Activated naive CD4-positive, alpha-beta T cell (primary cell): Measurements from ENCODE around the gene CTDP1.
"Not testable (repeated sequence)": the region's sequence is repeated elsewhere in the genome, so short reads cannot be mapped to it uniquely, and the experiment has no call there.

ENCODE experiments used
- DNase-seq, 4 experiments: peaks; one replicate each; lab custom pipeline; 2025; lab: John Stamatoyannopoulos, UW

Gene CTDP1

GRCh38 chr18:79744625-79745024 is 65.0 kb downstream of the CTDP1 start:
- DNase-seq = no peak

DNA sequence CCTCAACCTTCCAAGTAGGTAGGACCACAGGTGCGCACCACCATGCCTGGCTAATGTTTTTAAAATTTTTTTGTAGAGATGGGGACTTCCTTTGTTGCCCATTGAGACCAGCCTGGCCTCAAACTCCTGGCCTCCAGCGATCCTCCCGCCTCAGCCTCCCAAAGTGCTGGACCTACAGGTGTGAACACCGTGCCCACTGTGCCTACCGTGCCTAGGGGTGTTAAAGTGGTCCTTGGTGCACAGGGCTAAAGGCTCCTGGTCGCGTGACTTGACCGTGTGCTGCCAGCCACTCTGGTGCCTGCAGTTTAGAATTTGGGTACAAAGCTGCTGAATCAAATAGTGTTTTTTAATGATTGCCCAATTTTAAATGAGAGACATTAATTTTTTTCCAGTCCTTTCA is 67.1 kb downstream of the CTDP1 start:
- DNase-seq = no peak

- DNase-seq = no peak
These were observed 67.7 kb downstream of the CTDP1 start for GRCh38 chr18:79747156-79747845.

DNA sequence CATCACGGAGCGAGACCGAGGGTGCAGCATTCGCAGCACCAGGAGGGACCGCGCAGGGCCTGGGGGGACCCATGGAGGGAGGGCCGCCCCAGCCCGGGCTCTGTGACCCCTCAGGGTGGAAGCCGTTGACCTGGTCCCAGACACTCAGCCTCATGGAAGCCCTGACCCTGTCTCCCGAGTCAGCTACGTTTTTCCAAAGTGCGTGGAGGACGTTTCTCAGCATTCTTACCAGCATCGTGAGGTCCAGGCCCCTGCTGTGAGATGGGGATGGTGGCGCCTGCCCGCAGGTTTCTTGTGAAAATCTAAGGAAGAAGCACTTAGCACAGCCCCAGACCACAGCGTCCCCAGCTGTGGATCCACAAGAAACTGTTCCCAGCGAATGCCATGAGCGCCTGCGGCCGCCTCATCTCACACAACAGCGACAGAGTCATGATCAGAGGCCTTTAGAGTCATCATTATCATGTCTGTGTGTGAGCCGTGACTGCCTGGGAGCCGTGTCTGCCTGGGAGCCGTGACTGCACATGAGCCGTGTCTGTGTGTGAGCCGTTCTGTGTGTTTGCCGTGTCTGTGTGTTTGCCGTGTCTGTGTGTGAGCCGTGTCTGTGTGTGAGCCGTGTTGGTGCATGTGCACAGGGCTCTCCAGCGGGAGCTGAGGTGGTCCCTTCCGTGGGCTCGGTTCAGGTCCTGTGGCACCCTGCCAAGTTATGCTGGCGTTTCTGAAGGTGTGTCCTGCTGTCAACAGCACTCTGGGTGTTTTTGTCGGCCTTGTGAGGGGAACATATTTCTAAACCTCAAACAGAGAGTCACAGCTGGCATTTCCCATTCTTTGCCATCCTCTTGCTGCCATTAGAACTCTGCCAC is 68.9 kb downstream of the CTDP1 start:
- DNase-seq = no peak

DNA sequence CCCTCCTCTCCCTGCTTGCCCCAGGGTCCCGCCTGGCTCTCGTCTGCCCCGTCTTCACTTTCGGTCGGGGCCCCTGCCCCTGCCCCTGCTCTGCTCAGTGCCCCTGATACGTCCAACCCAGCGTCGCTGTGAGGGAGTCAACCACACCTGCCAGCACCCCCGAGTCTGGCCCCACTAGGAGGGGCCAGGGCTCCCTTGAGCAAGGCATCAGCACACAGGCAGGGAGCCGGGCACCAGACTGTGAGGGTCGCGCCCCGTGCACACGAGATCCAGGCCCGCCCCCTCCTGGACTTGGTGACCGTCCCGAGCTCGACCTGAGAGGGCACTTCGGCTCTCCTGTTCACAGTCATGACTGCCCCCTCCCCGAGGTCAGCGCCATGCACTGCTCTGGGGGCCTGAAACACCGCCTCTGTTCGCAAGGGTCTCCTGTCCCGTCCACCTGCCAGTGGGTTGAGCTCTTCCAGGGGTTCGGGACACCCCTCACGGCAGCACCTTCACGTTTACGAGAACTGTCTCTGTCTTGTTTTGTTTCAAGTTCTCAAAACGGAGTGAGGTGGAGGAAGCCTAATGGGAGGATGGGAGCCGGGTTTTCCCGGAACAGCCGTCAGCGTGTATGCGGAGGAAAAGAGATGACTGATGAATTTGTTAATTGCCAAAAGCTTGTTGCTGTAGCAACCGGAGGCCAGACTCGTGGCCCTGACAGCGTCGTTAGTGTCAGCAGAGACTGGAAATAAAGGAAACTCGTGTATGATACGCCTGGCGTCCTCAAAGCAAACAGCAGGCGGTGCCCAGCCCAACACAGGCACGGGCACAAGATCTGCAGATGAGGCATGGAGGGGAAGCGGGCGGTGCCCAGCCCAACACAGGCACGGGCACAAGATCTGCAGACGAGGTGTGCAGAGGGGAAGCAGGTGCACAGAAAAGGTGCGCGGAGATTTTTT is 69.9 kb downstream of the CTDP1 start:
- no peak for DNase-seq

DNA sequence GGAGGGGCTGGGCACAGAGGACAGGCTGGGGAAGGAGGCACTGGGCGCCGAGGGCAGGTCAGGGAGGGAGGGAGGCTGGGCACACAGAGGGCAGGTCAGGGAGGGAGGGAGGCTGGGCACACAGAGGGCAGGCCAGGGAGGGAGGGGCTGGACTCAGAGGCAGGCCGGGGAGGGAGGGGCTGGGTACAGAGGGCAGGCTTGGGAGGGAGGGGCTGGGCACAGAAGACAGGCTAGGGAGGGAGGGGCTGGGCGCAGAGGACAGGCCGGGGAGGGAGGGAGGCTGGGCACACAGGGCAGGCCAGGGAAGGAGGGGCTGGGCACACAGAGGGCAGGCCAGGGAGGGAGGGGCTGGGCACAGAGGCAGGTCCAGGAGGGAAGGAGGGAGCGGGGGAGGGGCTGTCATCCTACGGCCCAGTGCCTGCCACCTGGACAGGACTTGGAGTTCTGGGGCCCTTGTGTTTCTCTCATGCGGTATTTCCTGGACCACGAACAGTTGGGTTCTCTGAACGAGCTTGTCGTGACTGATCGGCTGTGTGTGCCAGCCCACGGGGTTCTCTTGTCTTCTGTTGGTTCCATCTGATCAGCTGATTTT is 71.5 kb downstream of the CTDP1 start:
- DNase-seq = no peak

GRCh38 chr18:79751918-79752578 is 72.4 kb downstream of the CTDP1 start:
- DNase-seq = not testable (repeated sequence)

DNA sequence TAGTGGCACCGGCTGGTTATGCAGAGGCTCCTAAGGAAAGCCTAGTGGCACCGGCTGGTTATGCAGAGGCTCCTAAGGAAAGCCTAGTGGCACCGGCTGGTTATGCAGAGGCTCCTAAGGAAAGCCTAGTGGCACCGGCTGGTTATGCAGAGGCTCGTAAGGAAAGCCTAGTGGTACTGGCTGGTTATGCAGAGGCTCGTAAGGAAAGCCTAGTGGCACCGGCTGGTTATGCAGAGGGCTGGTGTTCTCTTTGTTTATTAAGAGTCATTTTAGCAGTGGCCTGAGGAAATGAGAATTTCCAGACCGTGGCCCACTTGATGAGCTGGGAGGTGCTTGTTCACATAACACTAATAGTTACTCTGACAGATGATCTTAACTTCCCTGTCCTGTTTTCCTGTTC is 73.3 kb downstream of the CTDP1 start:
- not testable (repeated sequence) for DNase-seq

DNA sequence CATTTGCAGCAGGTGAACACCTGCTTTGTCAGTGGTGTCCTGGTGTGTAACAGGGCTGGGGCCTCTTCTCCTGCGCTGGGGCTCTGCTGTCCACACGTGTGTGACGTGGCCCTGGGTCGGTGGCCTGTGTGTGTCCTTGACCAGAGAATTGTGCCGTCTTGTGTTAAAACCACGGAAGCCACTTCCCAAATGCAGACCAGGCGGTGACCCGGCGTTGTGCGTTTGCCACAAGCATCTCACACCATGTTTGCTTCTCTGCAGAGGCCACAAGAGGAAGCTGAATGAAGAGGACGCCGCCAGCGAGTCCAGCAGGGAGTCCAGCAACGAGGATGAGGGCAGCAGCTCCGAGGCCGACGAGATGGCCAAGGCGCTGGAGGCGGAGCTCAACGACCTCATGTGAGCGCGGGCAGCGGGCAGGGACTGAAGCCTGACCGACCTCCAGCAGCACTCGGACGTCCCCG is 73.8 kb downstream of the CTDP1 start:
- no peak for DNase-seq

GRCh38 chr18:79754022-79754761 is 74.6 kb downstream of the CTDP1 start:
- DNase-seq = no peak

GRCh38 chr18:79754831-79755351 is 75.3 kb downstream of the CTDP1 start:
- DNase-seq = no peak

DNA sequence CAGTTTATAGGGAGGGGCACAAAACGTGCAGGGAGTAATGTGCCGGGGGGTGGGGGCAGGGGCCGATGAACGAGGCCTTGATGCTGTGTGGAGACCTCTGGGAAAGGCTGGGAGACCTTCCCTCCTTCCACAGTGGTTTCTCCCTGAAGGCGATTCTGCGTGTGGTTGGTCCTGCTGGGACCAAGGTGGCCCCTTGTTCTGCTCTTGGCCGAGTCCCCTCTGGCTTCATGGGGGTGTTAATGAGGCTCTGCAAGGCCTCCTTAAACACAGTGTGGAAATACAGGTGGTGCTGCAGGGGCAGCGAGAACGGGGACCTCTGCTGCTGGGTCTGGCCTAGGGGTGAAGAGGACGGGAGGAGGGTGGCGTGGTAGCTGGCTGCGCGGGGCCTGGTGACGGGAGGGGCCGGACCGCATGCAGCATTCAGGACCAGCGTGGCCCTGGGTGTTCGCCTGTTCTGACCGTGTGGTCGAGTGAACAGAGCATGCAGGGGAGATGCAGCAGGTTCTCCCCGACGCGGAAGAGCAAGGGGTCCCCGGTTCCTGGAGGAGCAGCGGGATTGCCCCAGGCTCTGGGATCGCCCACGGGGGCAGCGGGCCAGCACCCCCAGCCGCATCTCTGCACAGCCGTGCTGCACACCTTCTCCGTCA is 76.0 kb downstream of the CTDP1 start:
- DNase-seq = no peak

GRCh38 chr18:79756143-79756500 is 76.5 kb downstream of the CTDP1 start:
- DNase-seq = no peak

DNA sequence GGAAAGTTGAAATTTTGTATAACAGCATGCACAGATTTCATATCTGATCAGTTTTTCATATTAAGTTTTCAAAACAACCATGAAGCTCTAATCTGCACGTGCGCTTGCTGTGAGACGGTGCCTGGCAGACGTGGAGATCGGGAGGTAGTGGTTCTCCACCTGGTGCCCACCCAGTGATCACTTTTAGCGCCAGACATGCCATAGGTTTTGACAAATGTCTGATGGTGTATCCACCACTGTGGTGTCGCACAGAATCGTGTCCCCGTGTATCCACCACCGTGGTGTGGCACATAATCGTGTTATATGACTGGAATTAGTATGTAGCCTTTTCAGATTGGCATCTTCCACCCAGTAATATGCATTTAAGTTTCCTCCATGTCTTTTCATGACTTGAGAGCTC is 77.2 kb downstream of the CTDP1 start:
- no peak for DNase-seq

DNA sequence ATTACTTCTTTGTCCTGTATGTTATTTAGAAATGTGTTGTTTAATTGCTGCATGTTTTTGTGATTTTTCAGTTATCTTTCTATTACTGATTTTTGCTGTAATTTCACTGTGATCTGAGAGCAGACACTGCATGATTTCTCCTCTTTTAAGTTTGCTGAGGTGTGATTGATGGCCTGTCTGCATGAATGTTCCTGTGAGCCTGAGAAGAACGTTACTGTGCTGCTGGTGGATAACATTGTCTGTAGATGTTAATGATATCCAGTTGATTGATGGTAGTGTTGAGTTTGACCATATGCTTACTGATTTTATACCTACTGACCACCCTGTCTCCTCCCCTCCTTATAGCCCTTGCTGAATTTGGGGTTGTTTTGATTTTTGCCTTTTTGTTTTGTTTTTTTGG is 80.7 kb downstream of the CTDP1 start:
- DNase-seq = no peak

- no peak for DNase-seq
These were observed 81.3 kb downstream of the CTDP1 start for GRCh38 chr18:79760881-79761280.

- no peak for DNase-seq
These were observed 83.8 kb downstream of the CTDP1 start for GRCh38 chr18:79763407-79763806.

GRCh38 chr18:79764131-79764530 is 84.5 kb downstream of the CTDP1 start:
- DNase-seq = no peak

DNA sequence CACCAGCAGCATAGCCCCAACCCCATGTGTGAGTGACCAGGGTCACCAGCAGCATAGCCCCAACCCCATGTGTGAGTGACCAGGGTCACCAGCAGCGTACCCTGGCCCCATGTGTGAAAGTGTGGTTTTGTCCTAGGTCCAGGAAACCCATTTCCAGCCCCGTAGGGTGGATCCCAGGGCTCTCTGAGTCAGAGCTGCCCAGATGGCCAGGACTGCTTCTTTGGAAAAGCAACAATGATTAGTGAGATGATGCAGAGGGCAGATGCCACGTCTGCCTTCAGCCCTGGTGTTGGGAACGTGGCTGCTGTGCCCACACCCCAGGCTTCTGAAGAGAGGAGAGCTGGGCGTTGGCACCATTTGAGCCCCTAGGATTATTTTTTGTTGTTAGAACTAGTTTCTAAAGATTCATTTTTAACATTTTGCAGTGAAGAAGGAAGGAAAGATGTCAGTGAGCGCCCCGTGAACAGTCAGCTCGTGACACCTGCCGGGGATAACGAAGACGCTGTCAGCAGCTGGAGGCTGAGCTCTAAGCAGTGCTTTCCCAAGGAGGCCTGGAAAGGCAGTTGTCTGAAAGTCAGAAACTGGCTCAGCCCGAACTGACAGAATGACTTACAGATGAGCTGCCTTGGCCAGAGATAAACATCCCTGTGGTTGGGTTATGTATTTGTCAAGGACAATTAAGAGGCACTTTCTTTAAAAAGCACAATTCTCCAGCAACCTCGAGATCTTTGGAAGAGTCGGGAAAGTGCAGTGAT is 86.1 kb downstream of the CTDP1 start:
- no peak for DNase-seq
